ENCODE measurements around the gene PRKN.

PRKN gene

DNA sequence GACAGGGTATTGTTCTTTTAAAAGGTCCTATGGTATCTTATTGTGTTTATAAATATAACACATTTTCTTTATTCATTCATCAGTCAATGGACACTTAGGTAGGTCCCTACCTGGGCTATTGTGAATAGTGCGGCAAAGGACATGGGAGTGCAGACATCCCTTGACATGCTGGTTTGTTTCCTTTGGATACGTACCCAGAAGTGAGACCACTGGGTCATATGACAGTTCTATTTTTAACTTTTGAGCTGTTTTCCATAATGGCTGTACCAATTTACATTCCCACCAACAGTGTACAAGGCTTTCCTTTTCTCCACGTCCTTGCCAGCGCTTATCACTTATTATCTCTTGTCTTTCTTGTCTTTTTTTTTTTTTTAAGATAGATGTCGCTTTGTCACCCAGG, 627.5 kb downstream of the PRKN start:
- Histone ChIP-seq H3K27ac (ENCODE audit: low read depth, low read length) (no peak overlapping the region), H3K9me3 (ENCODE audit: control insufficient read depth in 5 of 5, low read length in 5 of 5) (no peaks in the 10 kb centered on the region)

DNA sequence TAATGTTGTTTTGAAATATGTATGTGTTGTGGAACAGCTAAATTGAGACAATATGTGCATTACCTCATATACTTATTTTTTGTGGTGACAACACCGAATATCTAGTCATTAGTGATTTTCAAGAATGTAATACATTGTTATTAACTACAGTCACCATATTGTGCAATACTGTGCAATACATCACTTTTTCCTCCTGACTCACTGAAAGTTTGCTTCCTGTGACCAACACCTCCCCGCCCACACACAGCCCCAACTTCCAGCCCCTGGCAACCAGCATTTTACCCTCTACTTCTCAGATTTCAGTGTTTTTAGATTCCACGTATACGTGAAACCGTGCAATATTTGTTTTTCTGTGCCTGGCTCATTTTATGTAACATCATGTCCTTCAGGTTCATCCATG, 627.9 kb downstream of the PRKN start:
- no peaks in the 10 kb centered on the region for H3K36me3 ChIP-seq (ENCODE audit: control insufficient read depth in 5 of 5, insufficient read depth in 5 of 5, low read length in 5 of 5)
- H3K9me3 ChIP-seq (ENCODE audit: control insufficient read depth in 5 of 5, low read length in 5 of 5) = no peaks in the 10 kb centered on the region
- no peak overlapping the region for H3K27ac ChIP-seq (ENCODE audit: low read depth, low read length)
- H3K4me3 ChIP-seq (ENCODE audit: low read depth in 1 of 5, low read length in 5 of 5) = no peak overlapping the region
- no peak overlapping the region for H3K9ac ChIP-seq (ENCODE audit: low read length in 5 of 5)
- H3K4me1 ChIP-seq (ENCODE audit: control insufficient read depth in 5 of 5, insufficient read depth in 5 of 5, low read length in 5 of 5) = no peaks in the 10 kb centered on the region
- no peaks in the 10 kb centered on the region for H3K27me3 ChIP-seq (ENCODE audit: control insufficient read depth in 5 of 5, insufficient read depth in 4 of 5, low read length in 5 of 5)

More for the DNA sequence above, 627.5 kb downstream of the PRKN start:
- Histone ChIP-seq H3K4me1 (ENCODE audit: control insufficient read depth in 5 of 5, insufficient read depth in 5 of 5, low read length in 5 of 5) (no peaks in the 10 kb centered on the region), H3K36me3 (ENCODE audit: control insufficient read depth in 5 of 5, insufficient read depth in 5 of 5, low read length in 5 of 5) (no peaks in the 10 kb centered on the region), H3K4me3 (ENCODE audit: low read depth in 1 of 5, low read length in 5 of 5) (no peak overlapping the region), H3K27me3 (ENCODE audit: control insufficient read depth in 5 of 5, insufficient read depth in 4 of 5, low read length in 5 of 5) (no peaks in the 10 kb centered on the region), H3K9ac (ENCODE audit: low read length in 5 of 5) (no peak overlapping the region)

DNA sequence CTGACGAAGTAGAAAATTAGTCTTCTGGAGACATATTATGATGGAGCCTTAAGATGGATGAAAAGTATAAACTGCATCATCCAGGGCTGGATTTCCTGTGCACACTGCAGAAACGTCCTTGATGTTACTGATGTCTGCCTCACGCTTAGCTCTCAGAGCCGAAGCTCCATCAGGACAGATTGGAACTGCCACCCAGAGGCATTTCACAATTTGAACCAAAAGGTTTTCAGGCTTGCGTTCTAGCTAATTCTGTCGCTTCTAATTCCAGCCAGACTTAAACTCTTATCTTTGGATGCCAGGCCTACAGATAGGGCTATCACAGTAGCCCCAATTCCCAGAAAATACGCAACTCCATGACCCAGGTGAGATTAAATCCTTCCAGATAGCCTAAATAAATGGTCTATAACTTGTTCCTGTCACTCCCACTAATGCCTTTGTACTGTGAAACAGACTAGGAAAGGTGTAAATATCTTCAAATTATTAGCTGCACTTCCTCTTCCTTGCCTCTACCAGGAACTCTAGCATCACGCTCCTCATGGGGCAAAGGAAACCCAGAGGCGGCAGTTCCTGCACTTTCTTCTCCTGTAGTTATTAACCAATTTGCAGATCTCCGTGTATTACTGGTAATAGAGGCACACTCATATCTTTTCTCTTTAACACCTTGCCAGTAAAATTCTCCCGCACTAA, 634.6 kb downstream of the PRKN start:
- Histone ChIP-seq H3K36me3 (ENCODE audit: control insufficient read depth in 5 of 5, insufficient read depth in 5 of 5, low read length in 5 of 5) (no peaks in the 10 kb centered on the region), H3K9me3 (ENCODE audit: control insufficient read depth in 5 of 5, low read length in 5 of 5) (no peaks in the 10 kb centered on the region), H3K27me3 (ENCODE audit: control insufficient read depth in 5 of 5, insufficient read depth in 4 of 5, low read length in 5 of 5) (no peaks in the 10 kb centered on the region), H3K27ac (ENCODE audit: low read depth, low read length) (no peak overlapping the region), H3K9ac (ENCODE audit: low read length in 5 of 5) (no peak overlapping the region), H3K4me1 (ENCODE audit: control insufficient read depth in 5 of 5, insufficient read depth in 5 of 5, low read length in 5 of 5) (peaks cover 0 to 3% (median 0%) of the 10 kb centered on the region in 5 donors), H3K4me3 (ENCODE audit: low read depth in 1 of 5, low read length in 5 of 5) (no peak overlapping the region)

DNA sequence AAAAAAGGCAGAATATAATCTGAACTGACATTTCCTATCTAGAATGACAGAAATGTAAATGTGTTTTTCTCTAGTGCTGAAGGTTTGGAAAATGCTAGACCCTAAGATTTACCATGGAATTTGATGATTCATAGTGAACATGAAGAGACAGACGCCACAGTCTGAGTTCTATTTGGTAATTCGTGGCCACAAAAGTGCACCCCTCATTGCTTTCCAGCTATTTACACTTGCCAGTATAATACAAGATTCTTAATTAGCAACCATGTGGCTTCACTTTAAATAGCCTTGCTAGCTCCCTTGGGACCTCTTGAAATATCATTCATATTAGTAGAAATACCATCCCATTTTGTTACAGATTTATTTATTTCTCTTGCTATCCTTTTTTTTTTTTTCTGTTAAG, 636.8 kb downstream of the PRKN start:
- Histone ChIP-seq H3K27ac (ENCODE audit: low read depth, low read length) (no peak overlapping the region), H3K9me3 (ENCODE audit: control insufficient read depth in 5 of 5, low read length in 5 of 5) (no peaks in the 10 kb centered on the region), H3K9ac (ENCODE audit: low read length in 5 of 5) (no peak overlapping the region), H3K27me3 (ENCODE audit: control insufficient read depth in 5 of 5, insufficient read depth in 4 of 5, low read length in 5 of 5) (no peaks in the 10 kb centered on the region), H3K36me3 (ENCODE audit: control insufficient read depth in 5 of 5, insufficient read depth in 5 of 5, low read length in 5 of 5) (no peaks in the 10 kb centered on the region), H3K4me1 (ENCODE audit: control insufficient read depth in 5 of 5, insufficient read depth in 5 of 5, low read length in 5 of 5) (peaks cover 0 to 3% (median 0%) of the 10 kb centered on the region in 5 donors), H3K4me3 (ENCODE audit: low read depth in 1 of 5, low read length in 5 of 5) (no peak overlapping the region)

DNA sequence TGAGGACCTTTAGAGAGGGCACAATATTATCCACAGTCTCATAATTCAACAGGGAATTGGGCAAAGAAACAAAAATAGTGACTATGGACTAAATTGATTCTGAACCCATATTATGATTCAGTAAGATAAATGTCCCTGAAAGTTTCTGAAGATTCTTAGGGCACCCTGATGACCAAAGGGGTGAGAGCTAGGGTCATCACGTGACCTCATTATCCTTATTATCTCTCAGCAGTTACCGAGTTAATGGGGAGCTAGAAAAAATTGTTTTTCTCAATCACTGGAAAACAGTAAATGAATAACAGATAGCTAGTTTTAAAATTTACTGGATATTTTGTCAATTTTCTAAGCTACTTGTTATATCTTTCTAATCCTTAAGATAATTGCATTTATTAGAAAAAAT, 639.5 kb downstream of the PRKN start:
- Histone ChIP-seq H3K4me1 (ENCODE audit: control insufficient read depth in 5 of 5, insufficient read depth in 5 of 5, low read length in 5 of 5) (peaks cover 0 to 3% (median 0%) of the 10 kb centered on the region in 5 donors), H3K36me3 (ENCODE audit: control insufficient read depth in 5 of 5, insufficient read depth in 5 of 5, low read length in 5 of 5) (no peaks in the 10 kb centered on the region), H3K9ac (ENCODE audit: low read length in 5 of 5) (no peak overlapping the region), H3K27me3 (ENCODE audit: control insufficient read depth in 5 of 5, insufficient read depth in 4 of 5, low read length in 5 of 5) (no peaks in the 10 kb centered on the region), H3K27ac (ENCODE audit: low read depth, low read length) (no peak overlapping the region), H3K4me3 (ENCODE audit: low read depth in 1 of 5, low read length in 5 of 5) (no peak overlapping the region), H3K9me3 (ENCODE audit: control insufficient read depth in 5 of 5, low read length in 5 of 5) (no peaks in the 10 kb centered on the region)

DNA sequence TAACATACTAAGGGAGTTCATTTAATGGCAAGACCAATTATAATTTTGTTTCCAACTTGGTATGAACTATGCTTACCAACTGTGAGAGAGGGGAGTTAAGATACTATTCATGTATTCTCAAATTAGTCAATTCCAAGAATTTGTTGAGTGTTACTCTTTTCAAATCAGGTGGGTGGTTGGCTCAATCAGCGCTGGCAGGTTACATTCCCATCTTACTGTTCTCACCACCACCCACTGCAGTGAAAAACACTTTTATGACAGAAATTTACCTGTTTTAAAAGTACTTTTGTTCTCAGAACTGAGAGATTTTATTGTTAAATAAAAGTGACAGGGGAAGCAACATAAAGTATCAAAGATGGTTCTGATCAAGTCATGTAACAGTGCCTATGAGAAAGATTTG, 642.0 kb downstream of the PRKN start:
- Histone ChIP-seq H3K27me3 (ENCODE audit: control insufficient read depth in 5 of 5, insufficient read depth in 4 of 5, low read length in 5 of 5) (no peaks in the 10 kb centered on the region), H3K4me3 (ENCODE audit: low read depth in 1 of 5, low read length in 5 of 5) (no peak overlapping the region), H3K27ac (ENCODE audit: low read depth, low read length) (no peak overlapping the region), H3K36me3 (ENCODE audit: control insufficient read depth in 5 of 5, insufficient read depth in 5 of 5, low read length in 5 of 5) (no peaks in the 10 kb centered on the region), H3K9me3 (ENCODE audit: control insufficient read depth in 5 of 5, low read length in 5 of 5) (peaks cover 0 to 5% (median 0%) of the 10 kb centered on the region in 5 donors), H3K4me1 (ENCODE audit: control insufficient read depth in 5 of 5, insufficient read depth in 5 of 5, low read length in 5 of 5) (no peaks in the 10 kb centered on the region), H3K9ac (ENCODE audit: low read length in 5 of 5) (no peak overlapping the region)

DNA sequence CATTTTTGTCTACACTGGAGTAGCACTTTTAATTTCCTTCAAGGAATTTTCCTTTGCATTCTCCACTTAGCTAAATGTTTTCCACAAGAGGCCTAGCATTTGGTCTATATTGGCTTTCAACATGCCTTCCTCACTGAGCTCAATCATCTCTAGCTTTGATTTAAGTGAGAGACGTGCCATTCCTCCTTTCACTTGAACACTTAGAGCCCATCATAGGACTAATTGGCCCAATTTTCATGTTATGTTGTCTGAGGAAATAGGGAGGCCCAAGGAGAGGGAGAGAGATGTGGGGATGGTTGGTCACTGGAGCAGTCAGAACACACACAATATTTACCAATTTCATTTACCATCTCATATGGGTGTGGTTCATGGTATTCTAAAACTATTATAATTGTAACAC, 645.0 kb downstream of the PRKN start:
- H3K27me3 ChIP-seq (ENCODE audit: control insufficient read depth in 5 of 5, insufficient read depth in 4 of 5, low read length in 5 of 5) = no peaks in the 10 kb centered on the region
- no peaks in the 10 kb centered on the region for H3K4me1 ChIP-seq (ENCODE audit: control insufficient read depth in 5 of 5, insufficient read depth in 5 of 5, low read length in 5 of 5)
- peaks cover 0 to 5% (median 0%) of the 10 kb centered on the region in 5 donors for H3K9me3 ChIP-seq (ENCODE audit: control insufficient read depth in 5 of 5, low read length in 5 of 5)
- H3K27ac ChIP-seq (ENCODE audit: low read depth, low read length) = no peak overlapping the region
- no peak overlapping the region for H3K9ac ChIP-seq (ENCODE audit: low read length in 5 of 5)
- H3K36me3 ChIP-seq (ENCODE audit: control insufficient read depth in 5 of 5, insufficient read depth in 5 of 5, low read length in 5 of 5) = no peaks in the 10 kb centered on the region
- no peak overlapping the region for H3K4me3 ChIP-seq (ENCODE audit: low read depth in 1 of 5, low read length in 5 of 5)

DNA sequence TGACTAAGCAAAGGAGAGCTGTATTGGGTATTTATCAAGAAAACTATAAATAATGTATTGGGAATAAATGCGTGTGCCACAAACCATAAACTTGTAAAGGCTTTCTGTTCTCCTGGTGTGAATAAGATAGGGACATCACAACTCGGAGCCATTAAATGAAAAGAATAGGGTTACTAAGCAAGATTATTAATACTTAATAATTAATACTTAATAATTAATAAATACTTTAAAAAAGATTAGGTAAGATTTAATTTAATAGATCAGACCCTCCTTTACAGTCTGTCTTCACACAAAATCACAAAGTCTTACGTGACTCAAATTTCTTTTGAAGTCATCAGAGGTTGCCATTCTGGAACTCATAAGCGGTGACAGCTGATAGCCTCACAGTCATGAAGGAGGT, 648.9 kb downstream of the PRKN start:
- no peak overlapping the region for H3K4me3 ChIP-seq (ENCODE audit: low read depth in 1 of 5, low read length in 5 of 5)
- no peaks in the 10 kb centered on the region for H3K27me3 ChIP-seq (ENCODE audit: control insufficient read depth in 5 of 5, insufficient read depth in 4 of 5, low read length in 5 of 5)
- no peak overlapping the region for H3K9ac ChIP-seq (ENCODE audit: low read length in 5 of 5)
- H3K36me3 ChIP-seq (ENCODE audit: control insufficient read depth in 5 of 5, insufficient read depth in 5 of 5, low read length in 5 of 5) = no peaks in the 10 kb centered on the region
- no peaks in the 10 kb centered on the region for H3K4me1 ChIP-seq (ENCODE audit: control insufficient read depth in 5 of 5, insufficient read depth in 5 of 5, low read length in 5 of 5)
- peaks cover 0 to 5% (median 0%) of the 10 kb centered on the region in 5 donors for H3K9me3 ChIP-seq (ENCODE audit: control insufficient read depth in 5 of 5, low read length in 5 of 5)
- H3K27ac ChIP-seq (ENCODE audit: low read depth, low read length) = no peak overlapping the region

DNA sequence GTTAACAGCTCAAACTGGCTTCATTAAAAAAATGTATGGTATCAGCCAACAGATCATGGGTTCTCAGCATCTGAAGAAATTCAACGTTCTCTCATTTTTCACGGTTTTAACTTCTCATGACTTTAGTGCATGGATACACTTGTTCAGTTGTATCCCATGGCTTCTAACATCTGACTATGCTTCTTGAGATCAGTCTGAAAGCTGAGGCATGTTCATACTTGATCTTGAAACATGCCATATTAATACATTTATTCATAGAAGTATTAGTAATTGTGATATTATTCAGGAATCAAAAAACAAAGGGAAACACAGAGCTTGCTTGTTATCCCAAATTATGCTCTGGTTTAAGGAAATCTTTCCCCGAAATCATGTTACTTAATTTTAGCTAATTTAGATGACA, 649.4 kb downstream of the PRKN start:
- H3K27ac ChIP-seq (ENCODE audit: low read depth, low read length) = no peak overlapping the region
- H3K4me3 ChIP-seq (ENCODE audit: low read depth in 1 of 5, low read length in 5 of 5) = no peak overlapping the region
- H3K9ac ChIP-seq (ENCODE audit: low read length in 5 of 5) = no peak overlapping the region
- H3K4me1 ChIP-seq (ENCODE audit: control insufficient read depth in 5 of 5, insufficient read depth in 5 of 5, low read length in 5 of 5) = no peaks in the 10 kb centered on the region
- no peaks in the 10 kb centered on the region for H3K36me3 ChIP-seq (ENCODE audit: control insufficient read depth in 5 of 5, insufficient read depth in 5 of 5, low read length in 5 of 5)
- H3K9me3 ChIP-seq (ENCODE audit: control insufficient read depth in 5 of 5, low read length in 5 of 5) = peaks cover 0 to 5% (median 0%) of the 10 kb centered on the region in 5 donors
- no peaks in the 10 kb centered on the region for H3K27me3 ChIP-seq (ENCODE audit: control insufficient read depth in 5 of 5, insufficient read depth in 4 of 5, low read length in 5 of 5)

DNA sequence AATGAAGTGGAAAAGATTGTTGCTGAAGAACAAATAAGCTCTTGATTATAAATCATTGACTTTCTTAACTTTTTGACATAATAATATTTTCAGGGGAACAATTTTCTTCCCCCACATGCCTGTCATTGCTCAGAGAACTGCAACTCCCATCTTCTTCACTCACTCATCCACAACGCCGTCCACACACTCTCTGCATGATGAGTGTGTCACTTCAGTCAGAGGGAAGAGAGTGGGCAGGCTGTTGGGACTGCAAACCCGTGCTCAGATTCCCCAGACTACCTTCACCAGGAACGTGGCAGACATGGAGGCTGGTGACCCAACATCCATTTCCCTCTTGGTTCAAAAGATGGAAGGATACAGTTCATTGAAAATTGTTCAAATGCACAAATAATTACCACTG, 650.8 kb downstream of the PRKN start:
- Histone ChIP-seq H3K27me3 (ENCODE audit: control insufficient read depth in 5 of 5, insufficient read depth in 4 of 5, low read length in 5 of 5) (no peaks in the 10 kb centered on the region), H3K36me3 (ENCODE audit: control insufficient read depth in 5 of 5, insufficient read depth in 5 of 5, low read length in 5 of 5) (no peaks in the 10 kb centered on the region), H3K4me3 (ENCODE audit: low read depth in 1 of 5, low read length in 5 of 5) (no peak overlapping the region), H3K4me1 (ENCODE audit: control insufficient read depth in 5 of 5, insufficient read depth in 5 of 5, low read length in 5 of 5) (no peaks in the 10 kb centered on the region), H3K27ac (ENCODE audit: low read depth, low read length) (no peak overlapping the region), H3K9me3 (ENCODE audit: control insufficient read depth in 5 of 5, low read length in 5 of 5) (peaks cover 0 to 5% (median 0%) of the 10 kb centered on the region in 5 donors), H3K9ac (ENCODE audit: low read length in 5 of 5) (no peak overlapping the region)
